ENCODE measurements around the gene TEX14. TPM values are rescaled to one million over a fixed set of nuclear protein-coding genes. Genes with fewer than 3 reads are reported as not detected.

Gene TEX14
- total and polyA plus RNA-seq, 10 of the 15 experiments (the other 5 are each of a cell fraction or from before 2014, with no cell fraction given): 0.15 to 1.3 (median 0.66) TPM

DNA sequence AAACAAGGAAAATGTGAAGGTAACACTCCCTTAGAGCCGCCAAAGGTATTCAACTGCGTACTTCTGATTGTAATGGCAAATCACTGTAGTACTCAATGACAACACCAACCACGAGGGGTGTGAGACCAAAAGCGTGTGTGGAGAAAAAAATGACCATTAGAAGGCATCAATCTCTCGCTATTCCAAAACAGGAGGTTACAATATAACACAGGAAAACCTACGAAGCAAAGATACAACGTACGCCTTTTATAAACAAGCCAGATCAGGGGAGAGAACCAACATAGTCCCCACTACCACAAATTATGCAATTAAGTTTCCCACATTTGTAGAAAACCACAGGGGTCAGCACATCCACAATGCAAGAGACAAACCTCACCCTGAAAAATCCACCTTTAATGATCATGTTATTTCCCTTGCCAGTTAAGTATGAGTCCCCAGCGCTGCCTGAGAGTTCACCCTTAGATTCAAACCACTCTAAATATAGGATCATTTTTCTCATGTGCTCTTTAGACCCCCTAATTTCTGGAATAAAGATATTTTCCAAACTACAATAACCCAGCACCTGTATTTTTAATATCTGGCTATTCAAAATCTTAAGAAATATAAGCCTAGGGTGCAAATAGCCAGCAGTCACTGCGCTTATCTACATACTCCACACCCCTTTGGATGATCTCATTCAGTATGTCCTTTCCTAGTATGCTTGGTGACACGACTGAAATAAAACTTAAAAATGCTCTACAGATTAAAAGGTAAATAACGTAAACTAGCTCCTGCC lies 12.4 kb downstream of the TEX14 start (continued):
- TF ChIP-seq, protein P1, sequence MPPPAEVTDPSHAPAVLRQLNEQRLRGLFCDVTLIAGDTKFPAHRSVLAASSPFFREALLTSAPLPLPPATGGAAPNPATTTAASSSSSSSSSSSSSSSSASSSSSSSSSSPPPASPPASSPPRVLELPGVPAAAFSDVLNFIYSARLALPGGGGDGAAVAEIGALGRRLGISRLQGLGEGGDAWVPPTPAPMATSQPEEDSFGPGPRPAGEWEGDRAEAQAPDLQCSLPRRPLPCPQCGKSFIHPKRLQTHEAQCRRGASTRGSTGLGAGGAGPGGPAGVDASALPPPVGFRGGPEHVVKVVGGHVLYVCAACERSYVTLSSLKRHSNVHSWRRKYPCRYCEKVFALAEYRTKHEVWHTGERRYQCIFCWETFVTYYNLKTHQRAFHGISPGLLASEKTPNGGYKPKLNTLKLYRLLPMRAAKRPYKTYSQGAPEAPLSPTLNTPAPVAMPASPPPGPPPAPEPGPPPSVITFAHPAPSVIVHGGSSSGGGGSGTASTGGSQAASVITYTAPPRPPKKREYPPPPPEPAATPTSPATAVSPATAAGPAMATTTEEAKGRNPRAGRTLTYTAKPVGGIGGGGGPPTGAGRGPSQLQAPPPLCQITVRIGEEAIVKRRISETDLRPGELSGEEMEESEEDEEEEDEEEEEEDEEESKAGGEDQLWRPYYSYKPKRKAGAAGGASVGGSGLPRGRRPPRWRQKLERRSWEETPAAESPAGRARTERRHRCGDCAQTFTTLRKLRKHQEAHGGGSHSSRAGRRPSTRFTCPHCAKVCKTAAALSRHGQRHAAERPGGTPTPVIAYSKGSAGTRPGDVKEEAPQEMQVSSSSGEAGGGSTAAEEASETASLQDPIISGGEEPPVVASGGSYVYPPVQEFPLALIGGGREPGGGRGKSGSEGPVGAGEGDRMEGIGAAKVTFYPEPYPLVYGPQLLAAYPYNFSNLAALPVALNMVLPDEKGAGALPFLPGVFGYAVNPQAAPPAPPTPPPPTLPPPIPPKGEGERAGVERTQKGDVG (CRISPR knock-in tag; IDR thresholded peaks at IDR 0.05): peak; percentile 100
- peak; percentile 88 for TF ChIP-seq TCF12 (IDR thresholded peaks at IDR 0.05; ENCODE audit: low read depth, low read length)
- TF ChIP-seq SREBF2 (IDR thresholded peaks at IDR 0.05; ENCODE audit: low read length): no peak
- TF ChIP-seq, protein P2, sequence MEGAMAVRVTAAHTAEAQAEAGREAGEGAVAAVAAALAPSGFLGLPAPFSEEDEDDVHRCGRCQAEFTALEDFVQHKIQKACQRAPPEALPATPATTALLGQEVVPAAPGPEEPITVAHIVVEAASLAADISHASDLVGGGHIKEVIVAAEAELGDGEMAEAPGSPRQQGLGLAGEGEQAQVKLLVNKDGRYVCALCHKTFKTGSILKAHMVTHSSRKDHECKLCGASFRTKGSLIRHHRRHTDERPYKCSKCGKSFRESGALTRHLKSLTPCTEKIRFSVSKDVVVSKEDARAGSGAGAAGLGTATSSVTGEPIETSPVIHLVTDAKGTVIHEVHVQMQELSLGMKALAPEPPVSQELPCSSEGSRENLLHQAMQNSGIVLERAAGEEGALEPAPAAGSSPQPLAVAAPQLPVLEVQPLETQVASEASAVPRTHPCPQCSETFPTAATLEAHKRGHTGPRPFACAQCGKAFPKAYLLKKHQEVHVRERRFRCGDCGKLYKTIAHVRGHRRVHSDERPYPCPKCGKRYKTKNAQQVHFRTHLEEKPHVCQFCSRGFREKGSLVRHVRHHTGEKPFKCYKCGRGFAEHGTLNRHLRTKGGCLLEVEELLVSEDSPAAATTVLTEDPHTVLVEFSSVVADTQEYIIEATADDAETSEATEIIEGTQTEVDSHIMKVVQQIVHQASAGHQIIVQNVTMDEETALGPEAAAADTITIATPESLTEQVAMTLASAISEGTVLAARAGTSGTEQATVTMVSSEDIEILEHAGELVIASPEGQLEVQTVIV (IDR thresholded peaks at IDR 0.05; ENCODE audit: borderline replicate concordance, partially characterized antibody): no peak
- TF ChIP-seq, protein P3, sequence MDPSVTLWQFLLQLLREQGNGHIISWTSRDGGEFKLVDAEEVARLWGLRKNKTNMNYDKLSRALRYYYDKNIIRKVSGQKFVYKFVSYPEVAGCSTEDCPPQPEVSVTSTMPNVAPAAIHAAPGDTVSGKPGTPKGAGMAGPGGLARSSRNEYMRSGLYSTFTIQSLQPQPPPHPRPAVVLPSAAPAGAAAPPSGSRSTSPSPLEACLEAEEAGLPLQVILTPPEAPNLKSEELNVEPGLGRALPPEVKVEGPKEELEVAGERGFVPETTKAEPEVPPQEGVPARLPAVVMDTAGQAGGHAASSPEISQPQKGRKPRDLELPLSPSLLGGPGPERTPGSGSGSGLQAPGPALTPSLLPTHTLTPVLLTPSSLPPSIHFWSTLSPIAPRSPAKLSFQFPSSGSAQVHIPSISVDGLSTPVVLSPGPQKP (IDR thresholded peaks at IDR 0.05; ENCODE audit: low read depth, low read length): 0 out of 2 replicates have a peak, but pooled peaks have one; percentile 25
- TF ChIP-seq, protein P4, sequence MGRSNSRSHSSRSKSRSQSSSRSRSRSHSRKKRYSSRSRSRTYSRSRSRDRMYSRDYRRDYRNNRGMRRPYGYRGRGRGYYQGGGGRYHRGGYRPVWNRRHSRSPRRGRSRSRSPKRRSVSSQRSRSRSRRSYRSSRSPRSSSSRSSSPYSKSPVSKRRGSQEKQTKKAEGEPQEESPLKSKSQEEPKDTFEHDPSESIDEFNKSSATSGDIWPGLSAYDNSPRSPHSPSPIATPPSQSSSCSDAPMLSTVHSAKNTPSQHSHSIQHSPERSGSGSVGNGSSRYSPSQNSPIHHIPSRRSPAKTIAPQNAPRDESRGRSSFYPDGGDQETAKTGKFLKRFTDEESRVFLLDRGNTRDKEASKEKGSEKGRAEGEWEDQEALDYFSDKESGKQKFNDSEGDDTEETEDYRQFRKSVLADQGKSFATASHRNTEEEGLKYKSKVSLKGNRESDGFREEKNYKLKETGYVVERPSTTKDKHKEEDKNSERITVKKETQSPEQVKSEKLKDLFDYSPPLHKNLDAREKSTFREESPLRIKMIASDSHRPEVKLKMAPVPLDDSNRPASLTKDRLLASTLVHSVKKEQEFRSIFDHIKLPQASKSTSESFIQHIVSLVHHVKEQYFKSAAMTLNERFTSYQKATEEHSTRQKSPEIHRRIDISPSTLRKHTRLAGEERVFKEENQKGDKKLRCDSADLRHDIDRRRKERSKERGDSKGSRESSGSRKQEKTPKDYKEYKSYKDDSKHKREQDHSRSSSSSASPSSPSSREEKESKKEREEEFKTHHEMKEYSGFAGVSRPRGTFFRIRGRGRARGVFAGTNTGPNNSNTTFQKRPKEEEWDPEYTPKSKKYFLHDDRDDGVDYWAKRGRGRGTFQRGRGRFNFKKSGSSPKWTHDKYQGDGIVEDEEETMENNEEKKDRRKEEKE (IDR thresholded peaks at IDR 0.05): peak; percentile 81
- TF ChIP-seq ZNF217 (IDR thresholded peaks at IDR 0.05): no peak
- TF ChIP-seq POU2F2 (IDR thresholded peaks at IDR 0.05; ENCODE audit: borderline replicate concordance, low read depth, low read length): peak; percentile 100
- peak; percentile 64 for TF ChIP-seq ZNF24 (IDR thresholded peaks at IDR 0.05)
- TF ChIP-seq GABPA (IDR thresholded peaks at IDR 0.05; ENCODE audit: low read depth): peak; percentile 71
- peak; percentile 66 to 91; a peak in 2 of 4 replicates for TF ChIP-seq ETV6 (conservative IDR thresholded peaks at IDR 0.05 in 1 of 2, IDR thresholded peaks at IDR 0.05 in 1 of 2; ENCODE audit: borderline replicate concordance in 1 of 2, low read depth in 1 of 2)
- TF ChIP-seq CBX3 (IDR thresholded peaks at IDR 0.05; ENCODE audit: borderline replicate concordance, low read depth): no peak
- no peak for TF ChIP-seq DPF2 (IDR thresholded peaks at IDR 0.05)
- TF ChIP-seq, protein P5, sequence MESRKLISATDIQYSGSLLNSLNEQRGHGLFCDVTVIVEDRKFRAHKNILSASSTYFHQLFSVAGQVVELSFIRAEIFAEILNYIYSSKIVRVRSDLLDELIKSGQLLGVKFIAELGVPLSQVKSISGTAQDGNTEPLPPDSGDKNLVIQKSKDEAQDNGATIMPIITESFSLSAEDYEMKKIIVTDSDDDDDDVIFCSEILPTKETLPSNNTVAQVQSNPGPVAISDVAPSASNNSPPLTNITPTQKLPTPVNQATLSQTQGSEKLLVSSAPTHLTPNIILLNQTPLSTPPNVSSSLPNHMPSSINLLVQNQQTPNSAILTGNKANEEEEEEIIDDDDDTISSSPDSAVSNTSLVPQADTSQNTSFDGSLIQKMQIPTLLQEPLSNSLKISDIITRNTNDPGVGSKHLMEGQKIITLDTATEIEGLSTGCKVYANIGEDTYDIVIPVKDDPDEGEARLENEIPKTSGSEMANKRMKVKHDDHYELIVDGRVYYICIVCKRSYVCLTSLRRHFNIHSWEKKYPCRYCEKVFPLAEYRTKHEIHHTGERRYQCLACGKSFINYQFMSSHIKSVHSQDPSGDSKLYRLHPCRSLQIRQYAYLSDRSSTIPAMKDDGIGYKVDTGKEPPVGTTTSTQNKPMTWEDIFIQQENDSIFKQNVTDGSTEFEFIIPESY (IDR thresholded peaks at IDR 0.05): peak; percentile 89
- no peak for TF ChIP-seq NRF1 (conservative IDR thresholded peaks at IDR 0.05; ENCODE audit: low read depth, low read length)
- TF ChIP-seq SMAD5 (IDR thresholded peaks at IDR 0.05; ENCODE audit: low read depth): peak; percentile 100

Measured in GM12878 (cell line).